Testis (tissue), 2 donors: ENCODE measurements around the gene NEK7.

ENCODE experiments used
- CTCF ChIP-seq, 3 experiments: fragments of 450-650 bp in 2 of 3; fragments of 200-600 bp in 1 of 3; sonication (generic) in 1 of 3; IDR thresholded peaks; one replicate each; pipeline ENCODE4 v1.5.1; 2016 to 2019; ENCODE audit warnings: antibody characterized with exemption in 3 of 3, mild to moderate bottlenecking in 2 of 3, moderate library complexity in 1 of 3
- POLR2A ChIP-seq: fragments of 450-650 bp; IDR thresholded peaks from one replicate; pipeline ENCODE4 v1.6.1; 2017; ENCODE audit warnings: antibody characterized with exemption, mild to moderate bottlenecking, moderate library complexity

GRCh38 chr1:198232940-198233675 is 76.3 kb downstream of the NEK7 start:
- TF ChIP-seq CTCF (IDR thresholded peaks at IDR 0.05): no peak
- no peak for TF ChIP-seq POLR2A
